Mesendoderm (in vitro differentiated cells): ENCODE results near the gene ATF6.

ENCODE experiments used
- DNase-seq: peaks from one replicate; pipeline ENCODE4 v3.0.0; 2013
- H2AK5ac ChIP-seq: 2 replicates; pipeline ENCODE4 v1.6.1; 2013; ENCODE audit warnings: low read length, inconsistent platforms
- H2BK120ac ChIP-seq: 2 replicates; pipeline ENCODE4 v1.6.1; 2013; ENCODE audit warnings: low read depth, mild to moderate bottlenecking, low read length, moderate library complexity, mixed read lengths
- H2BK15ac ChIP-seq: replicated peaks from 2 replicates; pipeline ENCODE4 v1.6.1; 2013; ENCODE audit warnings: low read depth, mild to moderate bottlenecking, moderate library complexity
- H2BK5ac ChIP-seq: 2 replicates; pipeline ENCODE4 v1.6.1; 2013; ENCODE audit warnings: low read length, inconsistent platforms
- H3K18ac ChIP-seq: 2 replicates; pipeline ENCODE4 v1.6.1; 2013; ENCODE audit warnings: mild to moderate bottlenecking, low read length, mixed read lengths
- H3K23ac ChIP-seq: one replicate; pipeline ENCODE4 v1.6.1; 2013; ENCODE audit warnings: low read length
- H3K27ac ChIP-seq: 2 replicates; pipeline ENCODE4 v1.5.1; 2013; ENCODE audit warnings: low read depth, mild to moderate bottlenecking, inconsistent platforms, low read length, moderate library complexity
- H3K27me3 ChIP-seq: 2 replicates; pipeline ENCODE4 v1.6.1; 2013; ENCODE audit warnings: low read length, control low read depth, mild to moderate bottlenecking, inconsistent platforms; ENCODE audit not compliant: insufficient read depth, poor library complexity
- H3K36me3 ChIP-seq: 2 replicates; pipeline ENCODE4 v1.6.1; 2013; ENCODE audit warnings: low read length, inconsistent platforms; ENCODE audit not compliant: control insufficient read depth, insufficient read depth
- H3K4ac ChIP-seq: one replicate; pipeline ENCODE4 v1.6.1; 2013; ENCODE audit warnings: low read depth, mild to moderate bottlenecking, low read length, moderate library complexity
- H3K4me1 ChIP-seq: 2 replicates; pipeline ENCODE4 v1.6.1; 2013; ENCODE audit warnings: low read depth, low read length, inconsistent platforms; ENCODE audit not compliant: control insufficient read depth
- H3K4me2 ChIP-seq: 2 replicates; pipeline ENCODE4 v1.6.1; 2013; ENCODE audit warnings: low read length
- H3K4me3 ChIP-seq: 2 replicates; pipeline ENCODE4 v1.5.1; 2013; ENCODE audit warnings: mild to moderate bottlenecking, low read length
- H3K56ac ChIP-seq: one replicate; pipeline ENCODE4 v1.6.1; 2013; ENCODE audit warnings: low read length
- H3K79me1 ChIP-seq: 2 replicates; pipeline ENCODE4 v1.6.1; 2013; ENCODE audit warnings: low read length, inconsistent platforms
- H3K79me2 ChIP-seq: 2 replicates; pipeline ENCODE4 v1.6.1; 2013; ENCODE audit warnings: mild to moderate bottlenecking, low read length; ENCODE audit not compliant: control insufficient read depth, insufficient read depth
- H3K9ac ChIP-seq: 2 replicates; pipeline ENCODE4 v1.6.1; 2013; ENCODE audit warnings: low read length, inconsistent platforms
- H4K5ac ChIP-seq: one replicate; pipeline ENCODE4 v1.6.1; 2013; ENCODE audit warnings: low read length
- H4K8ac ChIP-seq: one replicate; pipeline ENCODE4 v1.6.1; 2013; ENCODE audit warnings: low read depth, mild to moderate bottlenecking, control low read depth, low read length, moderate library complexity
- WGBS: extraction: QIAGEN DNeasy Blood & Tissue Kit; methylation state at CpG from one replicate; pipeline ENCODE4 v1.1.7; 2013; ENCODE audit warnings: low lambda C conversion rate, missing lambda C conversion rate; ENCODE audit not compliant: insufficient coverage; ENCODE audit errors: extremely low coverage; 5-methylcytosine and 5-hydroxymethylcytosine counted together

ATF6 gene

GRCh38 chr1:161907265-161907664, 141.1 kb downstream of the ATF6 start:
- Histone ChIP-seq H3K4ac (no peak overlapping the region), H3K4me2 (no peak overlapping the region), H3K27me3 (no peaks in the 10 kb centered on the region), H3K79me1 (no peaks in the 10 kb centered on the region), H3K23ac (no peak overlapping the region), H3K27ac (no peak overlapping the region), H3K18ac (no peak overlapping the region), H2BK15ac (no peak overlapping the region), H2BK5ac (no peak overlapping the region), H3K4me3 (no peak overlapping the region), H3K4me1 (no peaks in the 10 kb centered on the region), H3K36me3 (no peaks in the 10 kb centered on the region), H3K9ac (no peak overlapping the region), H2AK5ac (no peak overlapping the region), H4K8ac (no peak overlapping the region), H3K56ac (no peak overlapping the region), H3K79me2 (no peaks in the 10 kb centered on the region), H4K5ac (no peak overlapping the region), H2BK120ac (no peak overlapping the region)
- no peak for DNase-seq

GRCh38 chr1:161908264-161908663, 142.1 kb downstream of the ATF6 start:
- Histone ChIP-seq H3K18ac (no peak overlapping the region), H3K4me3 (no peak overlapping the region), H3K4me1 (no peaks in the 10 kb centered on the region), H3K4ac (no peak overlapping the region), H3K79me1 (no peaks in the 10 kb centered on the region), H4K5ac (no peak overlapping the region), H3K9ac (no peak overlapping the region), H3K27ac (no peak overlapping the region), H4K8ac (no peak overlapping the region), H2BK5ac (no peak overlapping the region), H3K23ac (no peak overlapping the region), H3K4me2 (no peak overlapping the region), H2BK15ac (no peak overlapping the region), H3K36me3 (no peaks in the 10 kb centered on the region), H3K79me2 (no peaks in the 10 kb centered on the region), H2BK120ac (no peak overlapping the region), H3K56ac (no peak overlapping the region), H3K27me3 (no peaks in the 10 kb centered on the region), H2AK5ac (no peak overlapping the region)
- WGBS = no CpG with 5 or more reads among the region's 3 CpGs
- DNase-seq = no peak

GRCh38 chr1:161910604-161911003, 144.5 kb downstream of the ATF6 start:
- H3K27ac ChIP-seq = no peak overlapping the region
- no peak overlapping the region for H3K4me3 ChIP-seq

GRCh38 chr1:161913482-161914140, 147.5 kb downstream of the ATF6 start:
- Histone ChIP-seq H3K56ac (no peak overlapping the region), H3K23ac (no peak overlapping the region), H3K4me3 (no peak overlapping the region), H3K27me3 (no peaks in the 10 kb centered on the region), H4K5ac (no peak overlapping the region), H3K4me2 (no peak overlapping the region), H3K79me1 (no peaks in the 10 kb centered on the region), H3K36me3 (no peaks in the 10 kb centered on the region), H3K27ac (no peak overlapping the region), H4K8ac (no peak overlapping the region), H2BK15ac (no peak overlapping the region), H2AK5ac (no peak overlapping the region), H3K18ac (no peak overlapping the region), H3K9ac (no peak overlapping the region), H3K4me1 (peaks cover 7% of the 10 kb centered on the region), H2BK5ac (no peak overlapping the region), H3K4ac (no peak overlapping the region), H3K79me2 (no peaks in the 10 kb centered on the region), H2BK120ac (no peak overlapping the region)
- no peak for DNase-seq

More at GRCh38 chr1:161910604-161911003, 144.5 kb downstream of the ATF6 start:
- Histone ChIP-seq H3K4ac (no peak overlapping the region), H3K79me2 (no peaks in the 10 kb centered on the region), H3K4me2 (no peak overlapping the region), H2BK5ac (no peak overlapping the region), H3K56ac (no peak overlapping the region), H3K36me3 (no peaks in the 10 kb centered on the region), H3K27me3 (no peaks in the 10 kb centered on the region), H3K23ac (no peak overlapping the region), H3K9ac (no peak overlapping the region), H2BK15ac (no peak overlapping the region), H3K79me1 (no peaks in the 10 kb centered on the region), H3K4me1 (peaks cover 7% of the 10 kb centered on the region), H3K18ac (no peak overlapping the region), H4K8ac (no peak overlapping the region), H4K5ac (no peak overlapping the region), H2AK5ac (no peak overlapping the region), H2BK120ac (no peak overlapping the region)
- no peak for DNase-seq

GRCh38 chr1:161914595-161914994, 148.5 kb downstream of the ATF6 start:
- no peak overlapping the region for H2BK120ac ChIP-seq
- no peak overlapping the region for H2AK5ac ChIP-seq
- peak; percentile 68 for DNase-seq
- H3K36me3 ChIP-seq = no peaks in the 10 kb centered on the region
- H3K23ac ChIP-seq = no peak overlapping the region
- no CpG with 5 or more reads among the region's 1 CpG for WGBS
- H3K4ac ChIP-seq = no peak overlapping the region
- no peak overlapping the region for H3K27ac ChIP-seq
- no peak overlapping the region for H2BK15ac ChIP-seq
- H2BK5ac ChIP-seq = no peak overlapping the region
- no peak overlapping the region for H4K8ac ChIP-seq
- H3K18ac ChIP-seq = no peak overlapping the region
- no peak overlapping the region for H3K4me2 ChIP-seq
- H3K27me3 ChIP-seq = no peaks in the 10 kb centered on the region
- no peak overlapping the region for H3K9ac ChIP-seq
- peaks cover 7% of the 10 kb centered on the region for H3K4me1 ChIP-seq
- H3K56ac ChIP-seq = no peak overlapping the region
- no peak overlapping the region for H3K4me3 ChIP-seq
- no peaks in the 10 kb centered on the region for H3K79me2 ChIP-seq
- no peaks in the 10 kb centered on the region for H3K79me1 ChIP-seq
- no peak overlapping the region for H4K5ac ChIP-seq

- H3K79me1 ChIP-seq = no peaks in the 10 kb centered on the region
- H3K4ac ChIP-seq = no peak overlapping the region
- H3K27ac ChIP-seq = no peak overlapping the region
- DNase-seq = peak; percentile 73
- no peak overlapping the region for H4K5ac ChIP-seq
- no peak overlapping the region for H2AK5ac ChIP-seq
- H3K79me2 ChIP-seq = no peaks in the 10 kb centered on the region
- H2BK5ac ChIP-seq = no peak overlapping the region
- H3K9ac ChIP-seq = no peak overlapping the region
- H2BK120ac ChIP-seq = no peak overlapping the region
- no peak overlapping the region for H3K56ac ChIP-seq
- no peak overlapping the region for H3K4me3 ChIP-seq
- no peaks in the 10 kb centered on the region for H3K36me3 ChIP-seq
- no peak overlapping the region for H2BK15ac ChIP-seq
- no peaks in the 10 kb centered on the region for H3K27me3 ChIP-seq
- H4K8ac ChIP-seq = no peak overlapping the region
- no CpG with 5 or more reads among the region's 1 CpG for WGBS
- no peak overlapping the region for H3K4me2 ChIP-seq
- H3K23ac ChIP-seq = no peak overlapping the region
- H3K18ac ChIP-seq = no peak overlapping the region
- peaks cover 7% of the 10 kb centered on the region for H3K4me1 ChIP-seq
These were observed 149.0 kb downstream of the ATF6 start for GRCh38 chr1:161915051-161915503.
